ENCODE measurements around the gene PNPLA1.

The PNPLA1 gene

DNA sequence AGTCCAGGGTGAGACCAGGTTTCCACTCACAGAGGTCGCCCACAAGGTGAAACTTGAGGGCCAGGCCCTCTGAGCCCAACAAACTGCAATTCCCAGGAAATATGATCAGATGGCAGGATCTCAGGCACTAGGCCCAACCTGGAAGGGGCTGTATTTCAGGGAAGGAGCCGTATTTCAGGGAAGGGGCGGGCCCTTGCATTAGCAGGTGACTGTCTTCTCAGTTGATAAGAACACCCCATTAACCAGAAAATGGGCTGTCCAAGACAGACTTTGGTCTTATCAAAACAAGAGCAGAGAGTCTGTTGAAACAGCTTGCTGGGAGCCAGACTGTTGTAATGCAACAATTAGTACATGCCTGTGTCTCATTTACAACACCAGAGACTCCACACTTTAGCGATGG lies 77.8 kb downstream of the PNPLA1 start:
- intact Hi-C loops (cut with micrococcal nuclease): no loop called here
- Mint-ChIP-seq H3K27me3 (peaks cover 5% of the 10 kb centered on the region), H3K9me3 (no peaks in the 10 kb centered on the region), H3K4me3 (no peak overlapping the region), H3K4me1 (ENCODE audit: low read depth) (peaks cover 9% of the 10 kb centered on the region), H3K36me3 (ENCODE audit: low read depth) (no peaks in the 10 kb centered on the region), H3K27ac (no peak overlapping the region)

DNA sequence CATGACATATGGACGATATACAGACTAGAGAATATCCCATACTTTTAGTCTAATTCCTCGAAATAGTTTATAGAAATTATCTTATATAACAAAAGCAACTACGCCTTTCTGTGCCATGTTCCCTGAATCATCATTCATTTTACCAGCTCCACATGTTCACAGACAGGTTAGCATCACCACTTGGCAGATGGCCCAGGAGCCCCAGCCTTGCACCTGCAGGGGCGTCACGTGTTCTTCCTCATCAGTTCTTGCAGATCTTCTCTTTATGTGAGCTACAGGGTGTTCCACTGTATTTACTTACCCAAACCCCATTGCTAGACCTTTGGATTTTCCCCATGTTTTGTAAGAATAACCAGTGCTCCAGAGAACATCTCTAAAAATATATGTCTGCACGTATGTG lies 79.4 kb downstream of the PNPLA1 start:
- Mint-ChIP-seq H3K4me1 (ENCODE audit: low read depth) (peaks cover 9% of the 10 kb centered on the region), H3K27me3 (peaks cover 5% of the 10 kb centered on the region), H3K36me3 (ENCODE audit: low read depth) (no peaks in the 10 kb centered on the region), H3K9me3 (no peaks in the 10 kb centered on the region), H3K27ac (no peak overlapping the region), H3K4me3 (no peak overlapping the region)
- intact Hi-C loops (cut with micrococcal nuclease): no loop called here

DNA sequence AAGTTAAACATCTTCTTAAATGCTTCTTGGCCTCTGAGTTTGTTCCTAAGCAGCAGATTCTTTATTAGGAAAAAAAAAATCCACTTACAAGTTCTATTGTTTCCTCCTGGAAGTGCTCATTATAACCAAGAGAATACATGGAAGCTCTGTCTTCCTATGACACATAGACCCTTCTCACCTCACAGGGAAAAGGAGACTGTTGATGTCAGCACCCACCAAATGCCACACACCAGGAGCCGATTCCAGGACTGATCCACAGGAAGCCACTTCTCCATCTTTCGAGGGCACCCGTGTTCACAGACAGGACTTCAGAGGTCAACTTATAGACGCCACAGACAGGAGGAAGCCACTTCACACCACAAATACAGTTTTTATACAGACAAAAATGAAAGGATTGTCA lies 80.2 kb downstream of the PNPLA1 start:
- Mint-ChIP-seq H3K36me3 (ENCODE audit: low read depth) (no peaks in the 10 kb centered on the region), H3K9me3 (no peaks in the 10 kb centered on the region), H3K4me1 (ENCODE audit: low read depth) (peaks cover 9% of the 10 kb centered on the region), H3K27me3 (peaks cover 5% of the 10 kb centered on the region), H3K27ac (no peak overlapping the region), H3K4me3 (no peak overlapping the region)
- intact Hi-C loops (cut with micrococcal nuclease): no loop called here

DNA sequence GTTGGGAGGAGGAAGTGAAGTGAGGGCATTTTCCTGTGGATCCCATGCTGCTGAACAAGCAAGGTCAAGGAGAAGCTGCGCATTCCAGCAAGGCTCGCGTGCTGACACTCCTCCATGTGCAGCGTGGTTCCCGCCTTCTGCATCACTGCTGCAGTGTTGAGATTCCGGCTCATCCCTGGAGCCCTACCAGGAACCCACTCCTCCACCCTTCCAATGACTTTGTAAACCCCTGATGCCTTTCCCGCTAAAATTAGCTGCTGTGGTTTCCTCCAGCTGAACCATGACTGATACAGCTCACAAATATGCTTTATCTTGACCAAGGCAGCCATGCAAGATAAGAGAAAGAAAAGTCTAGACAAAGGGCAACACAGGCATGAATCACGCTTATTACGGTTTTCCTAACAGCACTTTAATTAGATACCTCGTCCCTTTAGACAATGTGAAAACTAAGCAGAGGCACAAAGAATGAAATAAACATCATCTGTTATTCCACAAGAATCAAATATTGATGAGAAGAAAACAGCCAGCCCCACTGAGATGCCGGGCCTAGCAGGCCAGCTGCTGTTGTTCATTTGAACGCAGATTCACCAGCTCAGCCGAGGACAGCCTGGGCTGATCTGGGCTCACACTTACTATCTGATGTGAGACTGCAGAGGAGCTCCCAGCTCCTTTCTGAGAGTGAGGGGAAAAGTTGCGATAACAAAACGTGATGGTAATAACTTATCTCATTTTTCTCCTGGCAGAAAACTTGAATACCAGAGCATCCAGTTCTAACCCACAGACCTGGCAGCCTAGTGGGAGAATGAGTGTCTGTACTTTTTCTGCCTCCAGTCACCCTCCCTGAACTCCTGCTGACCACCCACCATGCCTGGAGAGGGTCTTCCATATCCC lies 81.1 kb downstream of the PNPLA1 start:
- H3K4me3 Mint-ChIP-seq: no peak overlapping the region
- no peak overlapping the region for H3K27ac Mint-ChIP-seq
- H3K36me3 Mint-ChIP-seq (ENCODE audit: low read depth): no peaks in the 10 kb centered on the region
- H3K9me3 Mint-ChIP-seq: no peaks in the 10 kb centered on the region
- intact Hi-C loops (cut with micrococcal nuclease): no loop called here
- peaks cover 9% of the 10 kb centered on the region for H3K4me1 Mint-ChIP-seq (ENCODE audit: low read depth)
- H3K27me3 Mint-ChIP-seq: peaks cover 5% of the 10 kb centered on the region

DNA sequence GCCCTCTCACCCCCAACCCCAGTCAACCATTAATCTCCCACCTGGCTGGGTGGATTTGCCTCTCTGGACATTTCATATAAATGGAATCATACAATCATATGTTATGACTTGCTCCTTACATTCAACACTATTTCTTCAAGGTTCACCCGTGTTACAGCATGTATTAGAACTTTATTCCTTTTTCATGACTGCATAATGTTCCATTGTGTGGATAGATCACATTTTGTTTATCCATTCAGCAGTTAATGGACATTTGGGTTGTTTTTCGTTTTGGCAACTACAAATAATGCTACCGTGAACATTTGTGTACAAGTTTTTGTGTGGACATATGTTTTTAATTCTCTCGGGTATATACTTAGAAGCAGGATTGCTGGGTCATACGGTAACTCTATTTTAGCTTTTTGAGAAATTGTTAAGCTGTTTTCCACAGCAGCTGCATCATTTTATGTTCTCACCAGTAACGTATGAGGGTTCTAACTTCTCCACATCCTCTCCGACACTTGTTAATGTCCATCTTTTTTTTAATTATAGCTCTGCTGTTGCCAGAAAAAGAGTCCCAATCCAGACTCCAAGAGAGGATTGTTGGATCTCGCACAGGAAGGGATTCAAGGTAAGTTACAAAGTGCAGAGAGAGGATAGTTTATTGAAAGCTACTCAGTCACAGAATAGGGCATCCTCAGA lies 82.8 kb downstream of the PNPLA1 start:
- H3K27ac Mint-ChIP-seq: no peak overlapping the region
- H3K4me1 Mint-ChIP-seq (ENCODE audit: low read depth): peaks cover 21% of the 10 kb centered on the region
- no peaks in the 10 kb centered on the region for H3K36me3 Mint-ChIP-seq (ENCODE audit: low read depth)
- intact Hi-C loops (cut with micrococcal nuclease): no loop called here
- peaks cover 5% of the 10 kb centered on the region for H3K27me3 Mint-ChIP-seq
- no peaks in the 10 kb centered on the region for H3K9me3 Mint-ChIP-seq
- H3K4me3 Mint-ChIP-seq: no peak overlapping the region

DNA sequence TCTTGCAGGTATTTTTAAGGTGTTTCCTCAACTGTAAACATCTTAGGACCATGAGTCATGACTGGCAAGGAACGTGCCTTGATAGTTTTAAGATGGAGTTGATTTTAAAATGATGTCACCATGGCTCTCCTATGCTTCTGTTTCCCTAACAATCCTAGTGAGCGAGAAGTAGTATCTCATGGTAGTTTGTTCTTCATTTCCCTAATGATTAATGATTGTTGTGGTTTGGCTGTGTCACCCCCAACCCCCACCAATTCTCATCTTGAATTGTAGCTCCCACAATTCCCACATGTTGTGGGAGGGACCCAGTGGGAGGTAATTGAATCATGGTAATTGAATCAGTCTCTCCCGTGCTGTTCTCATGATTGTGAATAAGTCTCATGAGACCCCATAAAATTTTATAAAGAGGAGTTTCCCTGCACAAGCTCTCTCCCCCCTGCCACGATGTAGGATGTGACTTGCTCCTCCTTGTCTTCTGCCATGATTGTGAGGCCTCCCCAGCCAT lies 83.6 kb downstream of the PNPLA1 start:
- Mint-ChIP-seq H3K36me3 (ENCODE audit: low read depth) (no peaks in the 10 kb centered on the region), H3K27me3 (peaks cover 5% of the 10 kb centered on the region)
- intact Hi-C loops (cut with micrococcal nuclease): no loop called here

DNA sequence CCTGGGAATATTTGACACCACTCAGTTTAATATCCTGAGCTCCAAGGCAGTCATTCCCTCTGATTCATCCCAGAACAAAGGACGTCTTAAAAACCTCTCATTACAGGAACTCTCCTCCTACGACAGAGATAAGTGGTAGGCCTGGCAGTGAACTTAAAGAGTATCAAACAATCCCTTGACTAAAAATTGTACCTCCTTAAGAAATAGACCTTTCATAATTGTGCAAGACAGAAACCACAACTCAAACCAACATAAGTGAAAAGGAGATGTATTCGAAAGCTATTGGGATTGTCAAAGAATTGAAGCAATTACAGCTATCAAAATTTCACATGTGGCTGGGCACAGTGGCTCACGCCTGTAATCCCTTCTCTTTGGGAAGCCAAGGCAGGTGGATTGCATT lies 86.0 kb downstream of the PNPLA1 start:
- Mint-ChIP-seq H3K27me3 (no peaks in the 10 kb centered on the region), H3K27ac (no peak overlapping the region), H3K36me3 (ENCODE audit: low read depth) (no peaks in the 10 kb centered on the region), H3K4me1 (ENCODE audit: low read depth) (peaks cover 20% of the 10 kb centered on the region), H3K4me3 (no peak overlapping the region), H3K9me3 (no peaks in the 10 kb centered on the region)
- intact Hi-C loops (cut with micrococcal nuclease): no loop called here

More for the DNA sequence above, 83.6 kb downstream of the PNPLA1 start:
- Mint-ChIP-seq H3K4me3 (no peak overlapping the region), H3K4me1 (ENCODE audit: low read depth) (peaks cover 21% of the 10 kb centered on the region), H3K27ac (no peak overlapping the region), H3K9me3 (no peaks in the 10 kb centered on the region)

DNA sequence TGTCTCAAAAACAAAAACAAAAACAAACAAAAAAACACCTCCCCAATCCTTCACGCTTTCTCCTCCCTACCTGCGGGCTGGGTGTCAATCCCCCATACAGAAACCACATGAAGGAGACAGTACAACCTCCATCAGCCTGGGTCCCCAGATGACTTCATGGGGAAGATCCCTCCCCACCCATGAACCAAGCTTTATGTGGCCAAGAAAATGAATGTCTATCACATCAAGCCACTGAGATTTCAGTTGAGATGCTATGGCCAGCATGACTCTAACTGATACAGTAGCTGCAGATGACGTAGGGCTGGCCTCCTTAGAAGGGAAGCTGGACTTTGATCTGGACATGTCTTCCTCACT lies 88.0 kb downstream of the PNPLA1 start:
- H3K27me3 Mint-ChIP-seq: no peaks in the 10 kb centered on the region
- peaks cover 26% of the 10 kb centered on the region for H3K4me1 Mint-ChIP-seq (ENCODE audit: low read depth)
- intact Hi-C loops (cut with micrococcal nuclease): no loop called here
- no peaks in the 10 kb centered on the region for H3K9me3 Mint-ChIP-seq
- H3K4me3 Mint-ChIP-seq: no peak overlapping the region
- no peaks in the 10 kb centered on the region for H3K36me3 Mint-ChIP-seq (ENCODE audit: low read depth)
- H3K27ac Mint-ChIP-seq: no peak overlapping the region
